ENCODE data around the gene PRPF31. TPM values are rescaled to one million over a fixed set of nuclear protein-coding genes. Genes with fewer than 3 reads are reported as not detected.

PRPF31 gene, protein sequence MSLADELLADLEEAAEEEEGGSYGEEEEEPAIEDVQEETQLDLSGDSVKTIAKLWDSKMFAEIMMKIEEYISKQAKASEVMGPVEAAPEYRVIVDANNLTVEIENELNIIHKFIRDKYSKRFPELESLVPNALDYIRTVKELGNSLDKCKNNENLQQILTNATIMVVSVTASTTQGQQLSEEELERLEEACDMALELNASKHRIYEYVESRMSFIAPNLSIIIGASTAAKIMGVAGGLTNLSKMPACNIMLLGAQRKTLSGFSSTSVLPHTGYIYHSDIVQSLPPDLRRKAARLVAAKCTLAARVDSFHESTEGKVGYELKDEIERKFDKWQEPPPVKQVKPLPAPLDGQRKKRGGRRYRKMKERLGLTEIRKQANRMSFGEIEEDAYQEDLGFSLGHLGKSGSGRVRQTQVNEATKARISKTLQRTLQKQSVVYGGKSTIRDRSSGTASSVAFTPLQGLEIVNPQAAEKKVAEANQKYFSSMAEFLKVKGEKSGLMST
- total RNA-seq (2022; extraction: Qiagen RNA extraction), result 108 to 130 TPM (median 123 TPM) in 5 replicates

DNA sequence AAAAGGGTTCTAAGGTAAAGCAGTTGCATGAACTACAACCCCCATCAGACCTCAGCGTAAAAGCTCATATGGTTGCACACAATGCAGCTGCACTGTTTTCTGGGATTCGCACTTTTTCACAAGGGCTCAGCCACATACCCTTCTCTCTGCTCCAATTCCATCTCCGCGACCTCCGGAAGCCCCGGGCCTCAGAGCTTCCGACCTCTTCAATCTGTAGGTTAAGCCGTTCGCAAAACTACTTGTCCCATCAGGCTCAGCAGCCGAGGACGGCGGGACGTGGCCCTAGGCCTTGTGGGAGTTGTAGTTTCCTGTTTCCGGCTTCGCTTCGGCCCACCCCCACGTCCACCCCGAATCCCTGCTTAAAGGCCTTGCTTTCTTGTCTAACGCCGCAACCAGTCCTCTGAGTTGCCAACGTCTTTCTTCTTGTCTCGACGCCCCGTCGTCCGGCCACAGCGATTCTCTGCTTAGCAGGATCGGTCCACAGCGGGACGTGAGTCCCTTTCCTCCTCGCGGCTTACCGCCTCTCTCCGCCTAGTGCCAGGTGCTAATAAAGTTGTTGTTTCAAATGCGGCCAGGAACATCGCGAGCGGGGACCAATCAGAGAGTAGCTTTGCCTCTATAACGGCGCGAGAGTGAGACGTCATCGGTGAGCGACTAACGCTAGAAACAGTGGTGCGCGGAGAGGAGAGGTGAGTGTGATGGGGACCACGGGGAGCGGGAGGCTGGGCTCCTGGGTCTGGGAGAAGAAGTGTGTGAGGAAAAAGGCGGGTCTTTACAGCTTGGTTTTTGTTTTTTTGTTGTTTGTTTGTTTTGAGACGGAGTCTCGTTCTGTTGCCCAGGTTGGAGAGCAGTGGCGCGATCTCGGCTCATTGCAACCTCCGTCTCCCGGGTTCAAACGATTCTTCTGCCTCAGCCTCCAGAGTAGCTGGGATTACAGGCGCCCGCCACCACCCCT, at the start of gene PRPF31, which contains the start of gene TFPT:
Gene PRPF31, plus strand, starts transcription at position 646 of the 955 bp plus-strand sequence. CDS start 2,525 bp downstream, outside the sequence.
Gene TFPT, minus strand, starts transcription at position 549 of the 955 bp plus-strand sequence. Its CDS starts 388 bp downstream, at position 161.

GRCh38 chr19:54081032-54081431, 34.5 kb upstream of the PRPF31 start, which contains the start of gene TARM1:
Gene TARM1, minus strand, starts transcription at chr19:54081365. Its CDS starts 25 bp downstream, at chr19:54081340.

GRCh38 chr19:54100561-54100960, 15.0 kb upstream of the PRPF31 start, which contains the start of gene OSCAR:
Gene OSCAR, minus strand, starts transcription at chr19:54100803. Its CDS starts 11 bp downstream, at chr19:54100792.

DNA sequence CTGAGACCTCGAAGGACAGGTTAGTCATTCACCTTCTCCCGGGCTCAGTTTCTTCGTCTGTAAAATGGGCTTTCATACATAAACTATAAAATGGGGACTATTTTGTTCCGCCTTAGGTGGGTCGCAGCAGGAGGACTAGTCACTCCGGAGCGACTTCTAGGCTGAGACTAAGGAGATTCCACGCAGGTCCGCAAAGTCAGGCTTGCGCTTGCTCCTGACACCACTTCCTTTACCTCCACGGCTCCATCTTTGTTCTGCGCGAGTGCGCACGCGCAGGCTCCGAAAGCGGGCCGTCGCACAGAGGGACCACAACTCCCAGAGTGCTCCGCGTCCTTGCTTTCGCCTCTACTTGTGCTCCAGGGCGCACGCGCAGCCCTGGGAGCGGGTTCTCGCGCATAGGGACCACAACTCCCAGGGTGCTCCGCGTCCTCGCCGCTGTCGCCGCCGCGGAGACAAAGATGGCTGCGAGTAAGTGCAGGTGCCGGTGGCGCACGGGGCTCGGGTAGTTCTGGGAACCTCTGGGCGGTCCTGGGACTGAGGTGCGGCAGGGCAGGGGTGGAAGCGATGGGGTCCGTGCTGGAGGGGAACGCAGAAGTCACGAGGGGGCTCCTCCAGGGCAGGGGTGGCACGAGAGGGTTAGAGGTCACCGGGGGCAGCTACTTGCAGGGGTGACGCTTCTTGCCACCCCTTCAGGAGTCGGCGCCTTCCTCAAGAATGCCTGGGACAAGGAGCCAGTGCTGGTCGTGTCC, 13.0 kb upstream of the PRPF31 start, which contains the start of gene NDUFA3:
Gene NDUFA3, plus strand, starts transcription at position 435 of the 749 bp plus-strand sequence. Its CDS starts 24 bp downstream, at position 459.

DNA sequence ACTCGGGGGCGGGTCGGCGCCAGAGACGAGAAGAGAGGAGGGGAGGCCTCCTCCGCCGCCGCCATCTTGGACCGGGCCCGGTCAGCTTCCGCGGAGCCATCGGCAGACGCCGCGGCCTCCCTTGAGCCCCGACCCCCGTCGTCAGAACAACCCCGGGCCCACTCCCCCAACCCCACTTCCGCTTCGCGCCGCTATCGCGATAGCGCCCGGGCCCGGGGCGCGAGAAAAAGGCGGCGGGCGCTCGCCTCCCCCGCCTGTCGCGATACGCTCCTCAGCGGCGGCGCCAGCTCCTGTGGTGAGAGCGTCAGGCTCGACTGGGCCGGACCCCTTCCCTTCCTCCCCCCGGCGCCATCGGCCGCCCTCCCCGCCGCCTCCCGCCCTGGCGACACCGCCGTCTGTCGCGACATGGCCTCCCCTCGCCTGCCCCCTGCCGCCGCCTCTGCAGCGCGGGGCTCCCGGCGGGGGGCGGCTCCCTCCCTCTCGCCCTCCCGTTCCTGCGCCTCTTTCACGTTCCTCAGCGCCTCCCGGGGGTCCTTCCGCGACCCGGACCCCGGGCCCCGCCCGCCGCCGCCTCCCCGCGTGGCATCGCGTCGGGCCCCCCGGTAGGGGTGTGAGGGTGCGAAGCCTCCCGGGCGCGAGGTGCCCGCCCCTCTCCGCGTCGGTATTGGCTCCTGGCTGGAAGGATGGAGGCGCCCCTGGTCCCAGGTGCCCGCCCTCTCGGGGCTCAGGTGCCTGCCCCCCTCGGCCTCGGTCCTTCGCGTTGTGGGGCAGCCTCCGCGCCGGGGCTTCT, 22.3 kb downstream of the PRPF31 start, which contains the start of gene CNOT3:
Gene CNOT3, plus strand, starts transcription at position 64 of the 790 bp plus-strand sequence. CDS start 5,217 bp downstream, outside the sequence.

GRCh38 chr19:54159352-54160181, 44.0 kb downstream of the PRPF31 start, which contains the start of gene LENG1:
Gene LENG1, minus strand, starts transcription at chr19:54159721. Its CDS starts 26 bp downstream, at chr19:54159695.

DNA sequence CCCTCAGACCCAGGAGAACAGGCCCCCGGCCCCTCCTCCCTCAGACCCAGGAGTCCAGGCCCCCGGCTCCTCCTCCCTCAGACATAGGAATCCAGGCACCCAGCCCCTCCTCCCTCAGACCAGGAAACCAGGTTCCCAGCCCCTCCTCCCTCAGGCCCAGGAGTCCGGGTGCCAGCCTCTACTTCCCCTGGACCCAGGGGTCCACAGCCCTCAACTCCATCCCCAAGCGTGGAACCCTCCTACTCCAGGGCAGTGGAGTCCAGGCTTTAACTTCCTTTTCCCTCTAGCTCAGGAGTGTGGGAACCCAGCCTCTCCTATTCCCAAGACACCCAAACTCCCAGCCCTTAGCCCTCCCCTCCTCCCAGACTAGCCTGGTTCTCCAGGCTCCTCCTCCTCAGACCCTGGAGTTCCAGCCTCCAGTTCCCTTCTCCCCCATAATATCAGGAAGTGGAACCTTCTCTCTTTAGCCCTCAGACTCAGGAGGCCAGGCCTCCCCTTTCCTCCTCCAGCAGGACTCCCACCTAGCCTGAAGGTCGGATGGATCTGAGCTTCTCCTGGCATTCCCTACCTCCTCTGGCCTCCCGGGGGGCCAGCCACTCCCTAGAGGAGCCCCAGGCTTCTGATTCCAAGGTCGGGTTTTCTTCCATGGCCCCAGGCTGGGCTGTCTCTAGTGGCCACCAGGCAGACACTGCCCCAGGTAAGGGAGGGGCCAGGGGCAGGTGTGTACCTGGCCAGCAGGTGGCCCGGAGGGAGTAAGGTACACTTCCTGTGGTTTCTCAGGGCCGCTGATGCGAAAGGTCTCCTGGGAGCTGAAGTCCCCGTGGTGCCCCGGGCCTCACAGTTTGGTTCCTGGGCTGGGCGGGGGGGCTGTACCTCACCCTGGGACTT, 57.2 kb downstream of the PRPF31 start, which contains the start of gene TMC4:
Gene TMC4, minus strand, starts transcription at position 690 of the 888 bp plus-strand sequence. Its CDS starts 43 bp downstream, at position 647.

Other genes starting within 250 kb of the PRPF31 start
- 180 to 380 TPM (median 349 TPM) in 5 replicates for gene MYADM, start 247.9 kb upstream of the PRPF31 start, total RNA-seq (2022; extraction: Qiagen RNA extraction)
- gene PRKCG, start 233.6 kb upstream of the PRPF31 start, total RNA-seq (2022; extraction: Qiagen RNA extraction), result 4.1 to 7.3 TPM (median 6.1 TPM) in 5 replicates
- 5.8 to 9.2 TPM (median 8.3 TPM) in 5 replicates for gene CACNG7, start 206.5 kb upstream of the PRPF31 start, total RNA-seq (2022; extraction: Qiagen RNA extraction)
- gene CACNG8, start 152.8 kb upstream of the PRPF31 start, total RNA-seq (2022; extraction: Qiagen RNA extraction), result 0.61 to 1.2 TPM (median 0.79 TPM) in 5 replicates
- gene CACNG6, start 124.1 kb upstream of the PRPF31 start, total RNA-seq (2022; extraction: Qiagen RNA extraction), result 7.8 to 12.8 TPM (median 11.2 TPM) in 5 replicates
- 0.23 to 0.79 TPM (median 0.54 TPM) in 5 replicates for gene VSTM1, start 51.9 kb upstream of the PRPF31 start, total RNA-seq (2022; extraction: Qiagen RNA extraction)
- not detected in 5 replicates for gene TARM1, start 34.4 kb upstream of the PRPF31 start, total RNA-seq (2022; extraction: Qiagen RNA extraction)
- gene OSCAR, start 15.0 kb upstream of the PRPF31 start, total RNA-seq (2022; extraction: Qiagen RNA extraction), result 0.15 to 0.33 TPM (median 0.27 TPM) in 5 replicates
- 219 to 268 TPM (median 245 TPM) in 5 replicates for gene NDUFA3, start 12.9 kb upstream of the PRPF31 start, total RNA-seq (2022; extraction: Qiagen RNA extraction)
- 20.8 to 24.6 TPM (median 21.4 TPM) in 5 replicates for gene TFPT, start 97 bp upstream of the PRPF31 start, total RNA-seq (2022; extraction: Qiagen RNA extraction)
- gene CNOT3, start 22.0 kb downstream of the PRPF31 start, total RNA-seq (2022; extraction: Qiagen RNA extraction), result 44.6 to 68.1 TPM (median 61.7 TPM) in 5 replicates
- gene LENG1, start 44.0 kb downstream of the PRPF31 start, total RNA-seq (2022; extraction: Qiagen RNA extraction), result 7.5 to 8.8 TPM (median 7.8 TPM) in 5 replicates
- 0.52 to 1.0 TPM (median 0.94 TPM) in 5 replicates for gene TMC4, start 57.4 kb downstream of the PRPF31 start, total RNA-seq (2022; extraction: Qiagen RNA extraction)
- gene MBOAT7, start 73.8 kb downstream of the PRPF31 start, total RNA-seq (2022; extraction: Qiagen RNA extraction), result 97.0 to 169 TPM (median 161 TPM) in 5 replicates
- 77.5 to 116 TPM (median 107 TPM) in 5 replicates for gene TSEN34, start 75.6 kb downstream of the PRPF31 start, total RNA-seq (2022; extraction: Qiagen RNA extraction)
- gene RPS9, start 85.1 kb downstream of the PRPF31 start, total RNA-seq (2022; extraction: Qiagen RNA extraction), result 1,857 to 2,770 TPM (median 1,973 TPM) in 5 replicates
- 0.07 to 0.39 TPM (median 0.30 TPM) in 5 replicates for gene LILRB3, start 107.3 kb downstream of the PRPF31 start, total RNA-seq (2022; extraction: Qiagen RNA extraction)
- 0.06 to 0.08 TPM in 2 of 5 replicates, not detected in the others for gene LILRA6, start 127.0 kb downstream of the PRPF31 start, total RNA-seq (2022; extraction: Qiagen RNA extraction)
- gene LILRB5, start 141.5 kb downstream of the PRPF31 start, total RNA-seq (2022; extraction: Qiagen RNA extraction), result 0.02 to 0.08 TPM (median 0.04 TPM) in 4 of 5 replicates, not detected in the other
- 0.06 to 0.15 TPM (median 0.08 TPM) in 5 replicates for gene LILRB2, start 165.4 kb downstream of the PRPF31 start, total RNA-seq (2022; extraction: Qiagen RNA extraction)
- 0.13 TPM in 1 of 5 replicates, not detected in the others for gene LILRA5, start 197.4 kb downstream of the PRPF31 start, total RNA-seq (2022; extraction: Qiagen RNA extraction)
- gene LILRA4, start 223.4 kb downstream of the PRPF31 start, total RNA-seq (2022; extraction: Qiagen RNA extraction), result 0.09 TPM in 1 of 5 replicates, not detected in the others
- gene LAIR1, start 249.2 kb downstream of the PRPF31 start, total RNA-seq (2022; extraction: Qiagen RNA extraction), result 0.04 to 0.21 TPM in 2 of 5 replicates, not detected in the others